Mesodermal cell (in vitro differentiated cells): ENCODE measurements around the gene NIBAN1.

Experiments used
- H3K27ac ChIP-seq: 2 replicates; pipeline ENCODE4 v1.7.0; 2013; ENCODE audit warnings: mild to moderate bottlenecking, low read depth, low read length, moderate library complexity; ENCODE audit not compliant: severe bottlenecking
- H3K36me3 ChIP-seq: 2 replicates; pipeline ENCODE4 v1.7.1; 2013; ENCODE audit warnings: mild to moderate bottlenecking, low read length, moderate library complexity; ENCODE audit not compliant: control insufficient read depth, insufficient read depth
- H3K4me1 ChIP-seq: one replicate; pipeline ENCODE4 v1.7.1; 2013; ENCODE audit warnings: mild to moderate bottlenecking, low read length; ENCODE audit not compliant: insufficient read depth, control insufficient read depth, poor library complexity, severe bottlenecking
- H3K4me3 ChIP-seq: 2 replicates; pipeline ENCODE4 v1.7.0; 2013; ENCODE audit warnings: low read length, control low read depth, mild to moderate bottlenecking; ENCODE audit not compliant: insufficient read depth, poor library complexity, severe bottlenecking; ENCODE audit errors: extremely low read depth
- H3K9me3 ChIP-seq: 2 replicates; pipeline ENCODE4 v1.7.1; 2013; ENCODE audit warnings: mild to moderate bottlenecking, low read length, moderate library complexity; ENCODE audit not compliant: control insufficient read depth
- WGBS, 2 experiments: methylation state at CpG; one replicate each; pipeline ENCODE4 v1.1.5; 2013; ENCODE audit warnings: missing lambda C conversion rate in 2 of 2; ENCODE audit not compliant: insufficient coverage in 2 of 2; 5-methylcytosine and 5-hydroxymethylcytosine counted together

The NIBAN1 gene

DNA sequence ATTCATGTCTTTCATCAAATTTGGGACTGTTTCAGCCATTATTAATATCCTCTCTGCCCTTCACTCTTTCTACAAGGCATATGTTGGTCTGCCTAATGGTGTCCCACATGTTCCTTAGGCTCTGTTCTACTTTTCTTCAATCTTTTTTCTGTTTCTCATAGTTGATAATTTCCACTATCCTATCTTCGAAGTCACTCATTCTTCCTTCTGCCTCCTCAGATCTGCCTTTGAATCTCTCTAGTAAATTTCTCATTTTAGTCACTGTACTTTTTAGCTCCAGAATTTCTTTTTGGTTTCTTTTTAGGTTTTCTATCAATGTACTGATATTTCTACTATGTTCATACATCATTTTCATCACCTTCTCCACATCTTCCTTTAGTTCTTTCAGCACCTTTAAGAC is 20.0 kb upstream of the NIBAN1 start:
- Histone ChIP-seq H3K36me3 (no peaks in the 10 kb centered on the region), H3K4me1 (no peaks in the 10 kb centered on the region), H3K27ac (no peak overlapping the region), H3K9me3 (no peaks in the 10 kb centered on the region), H3K4me3 (no peak overlapping the region)
- WGBS, 2 experiments: 83 to 90% methylated on average over 1 of the region's 1 CpG

DNA sequence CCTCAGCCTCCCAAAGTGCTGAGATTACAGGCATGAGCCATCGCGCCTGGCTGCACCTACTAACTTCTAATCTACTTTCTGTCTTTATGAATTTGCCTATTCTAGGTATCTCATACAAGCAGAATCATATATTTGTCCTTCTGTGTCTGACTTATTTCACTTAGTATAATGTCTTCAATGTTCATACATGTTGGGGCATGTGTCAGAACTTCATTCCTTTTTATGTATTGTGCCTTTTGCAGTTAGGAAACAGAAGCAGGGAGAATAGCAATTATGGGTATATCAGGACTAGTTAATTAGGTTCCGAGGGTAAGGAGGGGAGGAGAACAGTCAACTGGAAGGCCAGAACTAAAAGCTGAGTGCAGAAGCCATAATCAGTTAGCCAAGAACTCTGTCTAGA is 18.0 kb upstream of the NIBAN1 start:
- Histone ChIP-seq H3K36me3 (no peaks in the 10 kb centered on the region), H3K4me1 (no peaks in the 10 kb centered on the region), H3K9me3 (no peaks in the 10 kb centered on the region), H3K4me3 (no peak overlapping the region), H3K27ac (no peak overlapping the region)
- WGBS, 2 experiments: 50% methylated on average over 1 of the region's 3 CpGs; no CpG with 5 or more reads in 1 of the 2 experiments

DNA sequence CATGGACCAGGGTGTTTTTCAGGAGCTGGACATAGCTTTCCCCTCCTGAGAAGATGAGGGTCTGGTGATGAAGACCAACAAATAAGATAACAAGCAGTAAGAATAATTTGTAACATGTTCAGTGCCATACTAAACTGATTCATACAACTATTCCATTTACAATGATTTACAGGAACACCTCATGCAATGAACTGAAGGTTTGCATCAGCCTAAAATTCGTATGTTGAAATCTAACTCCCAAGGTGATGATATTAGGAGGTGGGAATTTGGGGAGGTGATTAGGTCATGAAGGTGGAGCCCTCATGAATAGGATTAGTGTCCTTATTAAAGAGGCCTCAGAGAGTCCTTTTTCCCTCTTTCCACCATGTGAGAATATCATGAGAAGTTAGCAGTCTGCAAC is 15.9 kb upstream of the NIBAN1 start:
- 80% methylated on average over 1 of the region's 1 CpG; no CpG with 5 or more reads in 1 of the 2 experiments for WGBS, 2 experiments
- no peak overlapping the region for H3K4me3 ChIP-seq
- H3K36me3 ChIP-seq: no peaks in the 10 kb centered on the region
- H3K9me3 ChIP-seq: no peaks in the 10 kb centered on the region
- H3K27ac ChIP-seq: no peak overlapping the region
- no peaks in the 10 kb centered on the region for H3K4me1 ChIP-seq

DNA sequence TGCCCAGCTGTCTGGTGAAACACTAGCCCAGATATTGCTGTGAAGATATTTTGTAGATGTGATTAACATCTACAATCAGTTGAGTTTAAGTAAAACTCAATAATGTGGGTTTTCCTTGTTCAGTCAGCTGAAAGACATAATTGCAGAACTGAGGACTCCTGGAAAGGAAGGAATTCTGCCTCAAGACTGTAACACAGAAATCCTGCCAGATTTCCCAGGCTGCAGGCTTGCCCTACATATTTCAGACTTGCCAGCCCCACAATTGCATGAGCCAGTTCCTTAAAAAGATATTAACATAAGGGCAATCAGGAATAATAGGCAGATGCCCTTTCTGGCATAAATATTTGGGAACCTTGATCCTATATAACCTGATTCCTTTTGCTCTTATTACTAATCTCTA is 14.2 kb upstream of the NIBAN1 start:
- H3K27ac ChIP-seq: no peak overlapping the region
- H3K36me3 ChIP-seq: no peaks in the 10 kb centered on the region
- no peaks in the 10 kb centered on the region for H3K9me3 ChIP-seq
- no peak overlapping the region for H3K4me3 ChIP-seq
- no peaks in the 10 kb centered on the region for H3K4me1 ChIP-seq

DNA sequence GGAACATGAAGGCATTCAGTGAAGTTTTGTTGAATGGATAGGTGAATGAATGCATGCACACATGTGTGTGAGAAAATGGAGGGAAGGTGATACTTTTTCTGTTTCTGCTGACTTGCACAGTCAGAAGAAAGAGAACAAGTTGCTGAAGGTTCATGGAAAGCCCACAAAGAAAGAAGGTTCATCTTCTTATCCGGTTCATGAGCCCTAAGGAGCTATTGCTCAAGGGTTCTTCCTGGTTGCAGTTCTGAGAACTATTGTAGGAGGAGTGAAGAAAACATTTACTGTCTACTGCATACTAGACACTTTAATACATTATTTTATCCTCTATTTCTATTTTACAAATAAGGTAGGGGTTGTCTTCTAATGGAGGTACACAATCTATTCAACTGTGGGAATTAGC is 13.4 kb upstream of the NIBAN1 start:
- no peaks in the 10 kb centered on the region for H3K9me3 ChIP-seq
- H3K36me3 ChIP-seq: no peaks in the 10 kb centered on the region
- no peak overlapping the region for H3K4me3 ChIP-seq
- WGBS, 2 experiments: 100% methylated on average over 1 of the region's 1 CpG
- no peak overlapping the region for H3K27ac ChIP-seq
- H3K4me1 ChIP-seq: no peaks in the 10 kb centered on the region

DNA sequence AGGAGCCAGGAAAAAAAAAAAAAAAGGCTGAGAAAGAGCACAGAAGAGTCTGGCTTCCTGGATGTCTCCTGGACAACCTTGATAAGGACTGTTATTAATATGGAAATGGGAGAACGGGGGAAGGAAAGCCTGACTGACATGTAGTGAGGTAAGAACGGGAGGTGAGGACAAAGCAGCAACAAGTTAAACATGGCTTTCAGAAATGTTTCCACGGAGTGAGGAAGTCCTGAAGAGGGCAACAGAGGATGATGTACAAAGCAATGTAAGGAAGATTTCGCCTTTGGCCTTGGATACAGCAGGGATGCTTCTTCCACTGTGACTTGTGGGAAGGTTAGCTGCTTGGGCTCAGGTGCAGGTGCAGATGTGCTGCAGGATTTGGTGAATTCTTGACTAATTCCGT is 11.9 kb upstream of the NIBAN1 start:
- H3K27ac ChIP-seq: no peak overlapping the region
- H3K36me3 ChIP-seq: no peaks in the 10 kb centered on the region
- 55 to 58% methylated on average over 4 of the region's 5 CpGs for WGBS, 2 experiments
- no peaks in the 10 kb centered on the region for H3K9me3 ChIP-seq
- no peak overlapping the region for H3K4me3 ChIP-seq
- H3K4me1 ChIP-seq: no peaks in the 10 kb centered on the region

DNA sequence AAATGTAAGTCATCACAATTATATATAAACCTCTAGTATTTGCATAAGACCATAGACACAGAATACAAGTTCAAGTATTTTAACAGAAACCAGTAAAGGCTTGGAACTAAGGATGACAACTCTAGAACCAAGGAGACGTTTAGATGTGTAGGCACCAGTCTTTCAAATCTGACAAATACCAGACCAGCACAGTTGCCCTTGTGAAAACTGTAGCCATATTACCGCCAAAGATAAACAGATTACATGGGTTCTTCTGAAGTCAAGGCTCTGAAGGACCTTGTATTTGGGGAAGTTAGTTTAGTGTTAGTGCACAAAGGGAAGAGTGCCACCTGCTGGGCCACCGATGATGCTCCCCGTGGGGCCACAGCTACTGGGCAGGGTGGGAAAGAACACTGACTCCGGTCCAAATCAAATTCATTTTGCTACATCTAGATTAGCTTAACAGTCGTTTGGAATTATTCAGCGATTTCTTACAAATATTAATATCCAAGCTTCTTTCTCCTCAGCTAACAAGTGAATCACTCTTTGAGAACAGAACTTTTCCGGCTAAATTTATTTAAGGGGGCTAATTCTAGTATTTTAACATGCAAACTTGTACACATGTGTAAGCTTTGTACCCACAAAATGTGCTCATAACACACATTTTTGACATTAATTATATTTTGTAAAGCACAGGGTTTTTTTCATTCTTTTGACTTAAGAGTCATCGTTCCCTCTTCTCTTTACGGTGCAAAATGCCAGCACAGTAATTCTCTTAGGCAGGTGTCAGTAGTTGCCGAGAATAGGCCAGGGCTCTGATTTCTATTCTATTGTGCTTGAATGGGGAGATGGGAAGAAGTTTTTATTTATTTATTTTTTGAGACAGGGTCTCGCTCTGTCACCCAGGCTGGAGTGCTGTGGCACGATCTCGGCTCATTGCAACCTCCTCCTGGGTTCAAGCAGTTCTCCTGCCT is 8.0 kb upstream of the NIBAN1 start:
- Histone ChIP-seq H3K4me1 (no peaks in the 10 kb centered on the region), H3K36me3 (no peaks in the 10 kb centered on the region), H3K4me3 (no peak overlapping the region), H3K9me3 (no peaks in the 10 kb centered on the region), H3K27ac (no peak overlapping the region)
- 44 to 52% methylated on average over 9 to 10 of the region's 14 CpGs for WGBS, 2 experiments

DNA sequence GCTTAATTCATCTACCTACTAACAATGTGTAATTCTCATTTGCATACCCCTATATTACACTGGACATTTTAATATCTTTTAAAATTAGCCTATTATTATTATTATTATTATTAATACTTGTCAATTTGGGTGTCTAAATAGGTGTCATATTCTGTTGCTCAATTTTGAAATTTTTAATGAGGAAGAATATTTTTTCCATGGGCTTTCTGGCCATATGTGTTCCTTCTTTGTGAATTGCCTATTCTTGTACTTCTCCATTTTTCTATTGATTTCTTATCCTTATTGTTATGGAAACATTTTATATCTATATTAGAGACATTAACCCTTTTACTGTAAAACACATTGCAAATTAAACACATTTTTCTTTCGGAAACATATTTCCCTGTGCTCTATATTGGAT is 6.4 kb upstream of the NIBAN1 start:
- no peak overlapping the region for H3K4me3 ChIP-seq
- no peak overlapping the region for H3K27ac ChIP-seq
- 80 to 100% methylated on average over 1 of the region's 1 CpG for WGBS, 2 experiments
- no peaks in the 10 kb centered on the region for H3K9me3 ChIP-seq
- H3K4me1 ChIP-seq: no peaks in the 10 kb centered on the region
- H3K36me3 ChIP-seq: no peaks in the 10 kb centered on the region

DNA sequence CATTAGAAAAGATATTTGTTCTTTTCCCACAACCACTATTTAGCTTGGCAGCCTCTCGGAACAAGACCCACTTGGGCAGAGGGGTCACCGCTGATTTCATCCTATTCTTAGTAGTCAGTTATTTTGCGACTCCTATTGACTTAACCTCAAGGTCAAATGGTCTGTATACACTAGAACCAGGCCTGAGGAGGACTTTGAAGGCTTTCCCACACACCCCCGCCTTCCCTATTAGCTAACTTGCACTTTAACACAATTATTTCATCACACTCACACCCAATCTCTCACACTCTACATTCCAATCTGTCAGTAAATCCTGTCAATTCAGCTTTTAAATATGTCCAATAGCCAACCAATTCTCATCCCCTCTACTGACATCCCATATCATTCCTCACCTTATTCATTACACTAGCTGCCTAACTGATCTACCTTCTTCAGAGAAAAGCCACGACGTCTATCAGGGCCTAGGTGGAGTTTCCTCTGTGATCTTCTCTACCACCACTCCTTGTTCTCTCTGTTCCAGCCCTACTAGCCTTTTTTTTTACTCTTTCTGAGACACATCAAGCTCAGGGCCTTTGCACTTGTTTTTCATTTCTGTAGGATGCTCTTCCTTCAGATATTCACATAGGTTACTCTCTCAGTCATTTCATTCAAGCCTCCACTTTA is 1.0 kb upstream of the NIBAN1 start:
- Histone ChIP-seq H3K27ac (no peak overlapping the region), H3K36me3 (no peaks in the 10 kb centered on the region), H3K4me3 (no peak overlapping the region), H3K9me3 (no peaks in the 10 kb centered on the region), H3K4me1 (peaks cover 3% of the 10 kb centered on the region)
- WGBS, 2 experiments: 88 to 89% methylated on average over 6 of the region's 6 CpGs

DNA sequence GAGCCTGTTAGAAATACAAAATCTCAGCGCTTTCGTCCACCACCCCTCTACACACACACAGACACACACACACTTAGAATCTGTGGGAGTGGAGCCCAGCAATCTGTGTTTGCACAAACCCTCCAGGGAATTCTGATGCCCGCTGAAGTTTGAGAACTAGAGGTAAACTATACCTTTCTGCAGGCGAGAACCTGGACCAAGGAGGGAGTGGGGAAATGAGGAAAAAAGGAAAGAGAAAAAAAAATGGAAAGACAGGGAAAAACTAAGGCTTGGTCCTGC is 468 bp upstream of the NIBAN1 start:
- no peak overlapping the region for H3K4me3 ChIP-seq
- no peak overlapping the region for H3K27ac ChIP-seq
- 93 to 100% methylated on average over 1 to 3 of the region's 4 CpGs for WGBS, 2 experiments
- H3K4me1 ChIP-seq: peaks cover 3% of the 10 kb centered on the region
- no peaks in the 10 kb centered on the region for H3K9me3 ChIP-seq
- no peaks in the 10 kb centered on the region for H3K36me3 ChIP-seq
